Sigmoid colon (tissue), 7 donors: ENCODE data around the gene PES1. TPM values are rescaled to one million over a fixed set of nuclear protein-coding genes. Genes with fewer than 3 reads are reported as not detected.

Experiments
- DNase-seq: peaks from one replicate; pipeline ENCODE4 v3.0.0-alpha.2; 2019
- H3K27ac ChIP-seq, 4 donors: fragments of 200-600 bp; sonication (generic); one replicate each; pipeline ENCODE4 v1.5.1; 2016 to 2019; ENCODE audit warnings: mild to moderate bottlenecking in 1 of 4
- H3K27me3 ChIP-seq, 3 donors: fragments of 200-600 bp; sonication (generic); one replicate each; pipeline ENCODE4 v1.5.1; 2019; ENCODE audit warnings: mild to moderate bottlenecking in 1 of 3
- H3K36me3 ChIP-seq, 4 donors: fragments of 200-600 bp; sonication (generic); one replicate each; pipeline ENCODE4 v1.5.1; 2016 to 2019
- H3K4me1 ChIP-seq, 4 donors: fragments of 200-600 bp; sonication (generic); one replicate each; pipeline ENCODE4 v1.5.1; 2017 to 2019
- H3K4me3 ChIP-seq, 4 donors: fragments of 200-600 bp; sonication (generic); one replicate each; pipeline ENCODE4 v1.5.1; 2017 to 2019; ENCODE audit warnings: mild to moderate bottlenecking in 2 of 4, moderate library complexity in 1 of 4
- H3K9me3 ChIP-seq, 4 donors: fragments of 200-600 bp in 3 of 4; sonication (generic) in 3 of 4; one replicate each; pipeline versions ENCODE4 v1.5.1 to v1.6.1; 2013 to 2019
- EP300 ChIP-seq, 4 donors: sonication (generic); formaldehyde crosslinking; IDR thresholded peaks; one replicate each; pipeline ENCODE4 v1.6.1; 2017; ENCODE audit warnings: antibody characterized with exemption in 4 of 4
- POLR2A ChIP-seq, 2 donors: fragments of 450-650 bp; IDR thresholded peaks; one replicate each; pipeline ENCODE4 v1.6.1; 2016; ENCODE audit warnings: antibody characterized with exemption in 2 of 2, mild to moderate bottlenecking in 2 of 2, moderate library complexity in 2 of 2
- POLR2AphosphoS5 ChIP-seq, 4 donors: sonication (generic); formaldehyde crosslinking; IDR thresholded peaks; one replicate each; pipeline ENCODE4 v1.6.1; 2017; ENCODE audit warnings: antibody characterized with exemption in 4 of 4
- WGBS, 2 donors: extraction: QIAGEN DNeasy Blood & Tissue Kit; methylation state at CpG; one replicate each; pipeline ENCODE4 v1.1.7; 2013; 5-methylcytosine and 5-hydroxymethylcytosine counted together
- intact Hi-C: fragments of 100-400 bp; cut with DNase I; formaldehyde crosslinking; loops from one replicate; pipeline ENCODE4 v1.15.1; 2023
- polyA plus RNA-seq, 3 donors: library from polyadenylated mRNA; stranded (reverse); fragments of 200-250 nt; gene quantifications; one replicate each; pipeline ENCODE4 v1.2.3, GENCODE V29; 2013
- total RNA-seq, 4 donors: library from RNA; depleted of rRNA; stranded (reverse); fragments of >200 nt; gene quantifications; one replicate each; pipeline ENCODE4 v1.1.0, GENCODE V29; 2016
- TF ChIP-seq, protein P1 (sequence below), 4 experiments: fragments of 450-650 bp in 3 of 4; fragments of 200-600 bp in 1 of 4; IDR thresholded peaks; one replicate each; pipeline ENCODE4 v1.5.1; 2016 to 2019; ENCODE audit warnings: antibody characterized with exemption in 4 of 4, mild to moderate bottlenecking in 3 of 4, moderate library complexity in 2 of 4
- donor health status: healthy with polysubstance abuse.
- donor health status: Bipolar disorder and iron deficiency.
- donor health status: healthy.

The PES1 gene
- total and polyA plus RNA-seq, 7 donors: 25.0 to 64.8 (median 41.3) TPM

DNA sequence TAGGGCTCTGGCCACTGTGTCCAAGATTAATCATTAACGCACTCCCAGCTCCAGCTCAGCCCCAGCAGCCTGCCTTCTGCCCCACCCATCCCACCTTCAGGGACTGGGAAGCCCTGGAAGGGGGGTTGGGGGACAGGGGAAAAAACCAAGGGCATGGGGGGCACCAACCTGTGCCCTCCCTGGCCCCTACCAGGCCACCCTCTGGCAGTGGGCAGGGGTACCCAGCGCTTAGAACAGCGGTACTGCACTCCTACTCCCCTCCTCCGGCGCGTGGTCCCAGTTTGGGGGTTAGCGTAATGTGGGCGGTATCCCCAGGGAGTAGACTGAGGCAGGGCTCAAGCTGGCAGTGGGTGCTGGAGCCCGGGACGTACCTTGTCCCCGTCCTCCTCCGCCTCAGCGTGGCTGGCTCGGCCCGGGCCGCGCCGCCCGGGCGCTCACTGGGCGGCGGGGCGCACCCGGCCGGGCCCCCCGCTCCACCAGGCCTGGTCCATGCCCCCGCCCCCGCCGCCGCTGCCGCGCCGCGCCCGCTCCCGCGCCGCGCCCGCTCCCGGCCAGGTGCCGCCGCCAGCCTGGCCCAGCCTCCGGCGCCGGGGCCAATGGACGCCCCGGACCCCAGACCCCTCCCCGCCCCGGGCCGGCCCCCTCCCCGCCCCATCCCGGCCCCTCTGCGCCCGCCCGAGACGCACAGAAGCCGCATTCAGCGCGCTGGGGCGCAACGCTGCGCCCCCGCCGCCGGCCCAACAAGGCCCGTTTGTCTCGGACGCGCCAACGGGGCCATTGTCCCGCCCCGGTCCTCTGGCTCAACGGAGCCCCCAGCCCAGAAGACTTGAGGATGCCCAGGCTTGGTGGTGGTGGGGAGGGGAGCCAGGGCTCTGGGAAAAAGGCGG, 17.4 kb downstream of the PES1 start, which contains the start of gene GAL3ST1:
GAL3ST1 (minus strand) TSS at position 571 of the 887 bp plus-strand sequence. CDS start 17,273 bp downstream, outside the sequence.
- no peak for TF ChIP-seq POLR2A (IDR thresholded peaks at IDR 0.05)
- TF ChIP-seq, protein P1, sequence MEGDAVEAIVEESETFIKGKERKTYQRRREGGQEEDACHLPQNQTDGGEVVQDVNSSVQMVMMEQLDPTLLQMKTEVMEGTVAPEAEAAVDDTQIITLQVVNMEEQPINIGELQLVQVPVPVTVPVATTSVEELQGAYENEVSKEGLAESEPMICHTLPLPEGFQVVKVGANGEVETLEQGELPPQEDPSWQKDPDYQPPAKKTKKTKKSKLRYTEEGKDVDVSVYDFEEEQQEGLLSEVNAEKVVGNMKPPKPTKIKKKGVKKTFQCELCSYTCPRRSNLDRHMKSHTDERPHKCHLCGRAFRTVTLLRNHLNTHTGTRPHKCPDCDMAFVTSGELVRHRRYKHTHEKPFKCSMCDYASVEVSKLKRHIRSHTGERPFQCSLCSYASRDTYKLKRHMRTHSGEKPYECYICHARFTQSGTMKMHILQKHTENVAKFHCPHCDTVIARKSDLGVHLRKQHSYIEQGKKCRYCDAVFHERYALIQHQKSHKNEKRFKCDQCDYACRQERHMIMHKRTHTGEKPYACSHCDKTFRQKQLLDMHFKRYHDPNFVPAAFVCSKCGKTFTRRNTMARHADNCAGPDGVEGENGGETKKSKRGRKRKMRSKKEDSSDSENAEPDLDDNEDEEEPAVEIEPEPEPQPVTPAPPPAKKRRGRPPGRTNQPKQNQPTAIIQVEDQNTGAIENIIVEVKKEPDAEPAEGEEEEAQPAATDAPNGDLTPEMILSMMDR (IDR thresholded peaks at IDR 0.05): no peak
- TF ChIP-seq POLR2AphosphoS5 (IDR thresholded peaks at IDR 0.05): no peak
- TF ChIP-seq EP300 (IDR thresholded peaks at IDR 0.05): no peak
- H3K27ac ChIP-seq: peak within 1 kb of the TSS; percentile 32 to 61 (median 48)
- 4 to 7% methylated on average over 75 of the region's 75 CpGs for WGBS, 2 donors
- peak within 1 kb of the TSS in 3 of 4 donors; percentile 28 to 29 (median 28) for H3K4me3 ChIP-seq
- no peak for DNase-seq
- H3K27me3 ChIP-seq: no peaks in the 10 kb centered on the region
- intact Hi-C loops: no loop called here
- peaks cover 34 to 41% (median 37%) of the 10 kb centered on the region in 4 donors for H3K36me3 ChIP-seq
- H3K9me3 ChIP-seq: no peaks in the 10 kb centered on the region
- peaks cover 0 to 18% (median 14%) of the 10 kb centered on the region in 4 donors for H3K4me1 ChIP-seq

DNA sequence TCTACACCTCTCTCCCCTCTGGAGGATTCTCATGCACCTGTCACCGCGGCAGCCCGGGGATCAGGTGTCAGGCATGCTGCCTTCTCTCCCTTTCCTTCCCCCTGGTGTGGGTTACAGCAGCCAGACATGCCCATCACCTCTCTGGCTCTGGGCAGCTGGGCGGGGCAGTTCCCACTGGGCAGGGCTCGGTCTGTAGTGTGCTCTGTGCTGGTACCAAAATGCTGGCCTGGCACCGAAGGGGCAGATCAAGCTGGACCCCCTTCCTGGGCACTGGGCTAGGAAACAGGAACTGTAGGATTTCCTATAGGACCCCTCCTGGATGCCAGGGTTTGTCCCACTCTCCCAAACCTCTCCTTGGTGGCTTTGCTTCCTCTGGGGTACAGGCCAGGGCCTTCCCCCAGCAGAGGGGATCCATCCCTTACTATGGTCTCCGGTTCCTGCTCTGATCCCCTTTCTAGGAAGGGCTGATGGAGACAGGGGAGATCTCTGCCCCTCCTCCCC, 18.1 kb downstream of the PES1 start:
- no peak for DNase-seq
- intact Hi-C loops: no loop called here
- Histone ChIP-seq H3K4me1 (peaks cover 0 to 18% (median 14%) of the 10 kb centered on the region in 4 donors), H3K27ac (peak overlapping the region in 3 of 4 donors; percentile 32 to 55 (median 45)), H3K36me3 (peaks cover 27 to 34% (median 30%) of the 10 kb centered on the region in 4 donors), H3K4me3 (peak overlapping the region in 2 of 4 donors; percentile 19 to 28), H3K9me3 (no peaks in the 10 kb centered on the region), H3K27me3 (no peaks in the 10 kb centered on the region)
- no peak for TF ChIP-seq POLR2A (IDR thresholded peaks at IDR 0.05)
- TF ChIP-seq EP300 (IDR thresholded peaks at IDR 0.05): no peak
- TF ChIP-seq, protein P1 (IDR thresholded peaks at IDR 0.05): no peak
- no peak for TF ChIP-seq POLR2AphosphoS5 (IDR thresholded peaks at IDR 0.05)
- WGBS, 2 donors: 11 to 41% methylated on average over 7 of the region's 7 CpGs

DNA sequence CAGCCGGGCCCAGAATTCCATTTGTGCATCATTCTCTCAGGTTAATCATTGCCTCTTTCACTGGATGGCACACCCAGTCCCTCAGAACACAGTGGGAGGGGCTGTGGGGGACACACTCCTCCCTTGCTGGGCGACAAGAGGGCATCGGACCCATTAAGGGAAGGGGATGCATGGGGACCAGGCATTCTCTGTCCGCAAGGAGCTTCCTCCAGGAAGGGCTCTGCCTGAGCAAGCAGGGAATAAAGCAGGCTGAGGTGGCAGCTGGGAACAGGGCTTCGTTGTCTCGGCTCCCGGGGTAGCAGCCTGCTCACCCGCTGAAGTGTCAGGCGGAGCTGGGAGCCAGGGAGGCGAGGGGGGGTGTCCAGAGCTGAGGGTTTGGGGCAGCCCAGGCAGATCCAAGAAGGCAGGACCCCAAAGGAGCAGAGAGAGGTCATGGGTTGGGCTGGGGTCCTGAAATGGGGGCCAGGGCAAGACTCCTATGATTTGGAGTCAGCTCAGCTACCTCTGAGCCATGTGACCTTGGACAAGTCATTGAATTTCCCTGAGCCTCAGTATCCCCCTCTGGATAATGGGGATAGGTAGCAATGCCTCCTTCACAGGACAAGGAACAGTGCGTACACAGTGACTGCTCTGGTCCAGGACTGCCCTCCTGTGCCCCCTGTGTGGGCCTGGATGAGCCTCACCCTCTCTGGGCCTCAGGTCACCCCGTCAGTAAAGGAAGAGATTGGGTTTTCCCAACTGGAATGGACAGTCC, 18.7 kb downstream of the PES1 start:
- 11 to 50% methylated on average over 12 of the region's 12 CpGs for WGBS, 2 donors
- H3K9me3 ChIP-seq: no peaks in the 10 kb centered on the region
- H3K4me3 ChIP-seq: no peak overlapping the region
- intact Hi-C loops: no loop called here
- TF ChIP-seq POLR2AphosphoS5 (IDR thresholded peaks at IDR 0.05): no peak
- TF ChIP-seq, protein P1 (IDR thresholded peaks at IDR 0.05): no peak
- no peak for TF ChIP-seq EP300 (IDR thresholded peaks at IDR 0.05)
- no peak for TF ChIP-seq POLR2A (IDR thresholded peaks at IDR 0.05)
- H3K36me3 ChIP-seq: peaks cover 21 to 27% (median 24%) of the 10 kb centered on the region in 4 donors
- DNase-seq: no peak
- no peaks in the 10 kb centered on the region for H3K27me3 ChIP-seq
- peaks cover 0 to 18% (median 14%) of the 10 kb centered on the region in 4 donors for H3K4me1 ChIP-seq
- H3K27ac ChIP-seq: peak overlapping the region in 1 of 4 donors; percentile 55

DNA sequence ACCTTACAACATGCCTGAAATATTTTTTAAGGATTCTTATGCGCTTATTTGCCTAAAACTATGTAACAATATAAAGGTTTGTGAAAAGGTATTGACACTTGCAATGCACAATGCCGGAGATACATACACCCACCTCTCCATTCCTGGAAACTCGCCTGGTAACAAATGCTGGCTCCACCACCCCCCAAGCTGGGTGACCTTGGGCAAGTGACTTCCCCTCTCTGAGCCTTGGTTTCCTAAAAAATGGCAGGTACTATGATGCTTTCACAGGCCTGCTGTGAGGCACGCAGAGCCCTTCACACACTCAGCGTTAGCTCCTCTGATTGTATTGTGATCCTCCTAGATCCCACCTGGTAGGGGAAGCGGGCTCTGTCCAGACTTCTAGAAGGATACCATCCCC, 19.5 kb downstream of the PES1 start:
- Histone ChIP-seq H3K27ac (no peak overlapping the region), H3K4me1 (peaks cover 0 to 18% (median 14%) of the 10 kb centered on the region in 4 donors), H3K36me3 (peaks cover 15 to 19% (median 16%) of the 10 kb centered on the region in 4 donors), H3K27me3 (peaks cover 0 to 3% (median 0%) of the 10 kb centered on the region in 3 donors), H3K4me3 (no peak overlapping the region), H3K9me3 (no peaks in the 10 kb centered on the region)
- TF ChIP-seq EP300 (IDR thresholded peaks at IDR 0.05) (no peak), POLR2AphosphoS5 (IDR thresholded peaks at IDR 0.05) (no peak), POLR2A (IDR thresholded peaks at IDR 0.05) (no peak)
- TF ChIP-seq, protein P1 (IDR thresholded peaks at IDR 0.05): no peak
- WGBS, 2 donors: 74 to 87% methylated on average over 6 of the region's 6 CpGs
- no peak for DNase-seq
- intact Hi-C loops: no loop called here
